Psoas muscle (tissue), 8 donors: ENCODE measurements around the gene TIRAP. TPM values are rescaled to one million over a fixed set of nuclear protein-coding genes. Genes with fewer than 3 reads are reported as not detected.

ENCODE experiments used
- ATAC-seq, 4 donors: fragments of 200-7000 bp; cut with Tn5 transposase; one replicate each; pipeline ENCODE4 v1.9.1; 2020; ENCODE audit warnings: moderate library complexity in 3 of 4, mild to moderate bottlenecking in 2 of 4
- DNase-seq, 2 donors: peaks; one replicate each; pipeline ENCODE4 v3.0.0-alpha.2; 2020
- H3K27ac ChIP-seq: fragments of 200-600 bp; one replicate; pipeline ENCODE4 v1.8.0; 2022
- H3K27me3 ChIP-seq, 3 donors: fragments of 200-600 bp in 1 of 3; one replicate each; pipeline versions ENCODE4 v1.6.1 to v1.8.0; 2013 to 2022; ENCODE audit warnings: low read length in 2 of 3, mild to moderate bottlenecking in 2 of 3, moderate library complexity in 1 of 3; ENCODE audit not compliant: insufficient read depth in 3 of 3
- H3K36me3 ChIP-seq, 2 donors: fragments of 200-600 bp in 1 of 2; one replicate each; pipeline versions ENCODE4 v1.6.1 to v1.8.0; 2013 to 2022; ENCODE audit warnings: low read depth in 1 of 2, mild to moderate bottlenecking in 1 of 2, moderate library complexity in 1 of 2; ENCODE audit not compliant: insufficient read depth in 1 of 2
- H3K4me1 ChIP-seq: fragments of 200-600 bp; one replicate; pipeline ENCODE4 v1.8.0; 2022
- H3K4me3 ChIP-seq: fragments of 200-600 bp; one replicate; pipeline ENCODE4 v1.8.0; 2022; ENCODE audit warnings: mild to moderate bottlenecking
- H3K9me3 ChIP-seq: fragments of 200-600 bp; one replicate; pipeline ENCODE4 v1.8.0; 2022
- CTCF ChIP-seq: fragments of 200-600 bp; IDR thresholded peaks from one replicate; pipeline ENCODE4 v1.8.0; 2022; ENCODE audit warnings: antibody characterized with exemption
- WGBS, 3 donors: extraction: QIAGEN DNeasy Blood & Tissue Kit; methylation state at CpG; one replicate each; pipeline versions ENCODE4 v1.1.6 to v1.1.7; 2013; 5-methylcytosine and 5-hydroxymethylcytosine counted together
- intact Hi-C, 2 donors: fragments of 100-400 bp; cut with DNase I; formaldehyde crosslinking; loops; one replicate each; pipeline versions ENCODE4 v1.11.0 to v1.14.2; 2022
- polyA plus RNA-seq, 3 donors: library from polyadenylated mRNA; stranded (reverse); fragments of 200-250 nt; gene quantifications; one replicate each; pipeline ENCODE4 v1.2.3, GENCODE V29; 2013
- total RNA-seq, 4 donors: library from RNA; stranded (reverse); fragmentation: NEBNext Ultra II Directional in 2 of 4; extraction: Animal tissue kit (Norgen Biotek cat#: 25700) in 2 of 4; gene quantifications; one replicate each; pipeline versions ENCODE4 v1.2.1 to v1.2.4, GENCODE V29; 2021 to 2023
- donor health status: healthy with polysubstance abuse.
- donor health status: DM: no; HTN: no; CAD: no; lungs with moderate emphysema.
- donor health status: Bipolar disorder and iron deficiency.
- donor health status: healthy.
- donor health status: DM: yes; HTN: yes; CAD: no.
- donor health status: DM: no; HTN: no; CAD: no.
- donor health status: DM: no; HTN: no; CAD: no.
- donor health status: DM: yes; HTN: yes; CAD: no.

The TIRAP gene
- total and polyA plus RNA-seq, 7 donors, result 3.3 to 9.6 (median 6.0) TPM

DNA sequence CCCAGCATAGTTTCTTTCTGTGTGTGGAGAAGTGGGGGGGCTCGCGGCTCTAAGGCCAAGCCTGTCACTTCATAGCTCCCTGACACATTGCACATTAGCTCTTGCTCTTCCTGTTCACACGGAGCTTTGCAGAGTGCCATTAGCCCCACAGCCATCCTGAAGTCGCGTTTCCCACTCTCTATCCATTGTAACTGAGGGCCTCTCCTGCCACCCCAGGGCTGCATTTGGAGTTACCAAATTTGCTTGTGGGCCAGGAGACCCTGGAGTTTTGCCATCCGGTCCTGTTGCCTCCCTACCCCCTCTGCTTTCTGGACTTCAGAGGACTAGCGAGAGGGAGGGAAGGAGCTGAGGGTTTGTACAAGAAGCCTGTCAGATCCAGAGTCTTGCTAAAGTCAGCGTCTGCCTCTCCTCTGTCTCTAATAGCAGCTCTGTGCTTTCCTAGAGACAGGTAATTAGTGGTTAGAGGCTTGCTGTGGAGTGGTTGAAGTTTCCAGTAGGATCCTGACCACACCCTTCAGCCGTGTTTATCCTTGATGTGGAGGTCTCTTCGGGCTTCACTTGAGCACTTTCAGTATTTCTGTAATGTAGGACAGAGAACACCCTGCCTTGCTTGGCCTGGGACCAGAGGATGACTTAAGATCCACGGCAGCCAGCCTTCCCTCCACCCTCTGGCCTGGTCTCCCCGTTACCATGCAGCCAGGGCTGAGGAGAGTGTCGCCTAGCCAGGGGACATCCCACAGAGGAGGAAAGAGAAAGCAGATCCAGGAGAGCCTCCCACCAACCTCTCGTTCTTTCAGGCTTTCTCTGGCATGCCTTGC, 35.1 kb downstream of the TIRAP start:
- ATAC-seq (peak; percentile 86 to 96 (median 92)), DNase-seq (peak; percentile 78 to 89)
- WGBS, 3 donors, result 18 to 25% (median 22%) methylated on average over 14 of the region's 14 CpGs
- intact Hi-C loops, result loop anchor here (5.0 to 10.0 kb wide), 2 partner anchors 34 to 47 kb away; no protein-coding TSS in a partner anchor
- Histone ChIP-seq H3K9me3 (no peaks in the 10 kb centered on the region), H3K4me1 (peaks cover 22% of the 10 kb centered on the region), H3K27me3 (no peaks in the 10 kb centered on the region), H3K4me3 (peak overlapping the region; percentile 14), H3K27ac (peak overlapping the region; percentile 77), H3K36me3 (peaks cover 2 to 16% of the 10 kb centered on the region in 2 donors)
- no peak for TF ChIP-seq CTCF

- peak overlapping the region; percentile 14 for H3K4me3 ChIP-seq
- peak overlapping the region; percentile 77 for H3K27ac ChIP-seq
- intact Hi-C loops, result loop anchor here (5.0 to 10.0 kb wide), 2 partner anchors 34 to 46 kb away; no protein-coding TSS in a partner anchor
- WGBS, 3 donors, result 23 to 39% (median 32%) methylated on average over 9 of the region's 9 CpGs
- H3K36me3 ChIP-seq, result peaks cover 2 to 13% of the 10 kb centered on the region in 2 donors
- DNase-seq (no peak), ATAC-seq (peak; percentile 57 to 85 (median 69))
- no peak for TF ChIP-seq CTCF
- peaks cover 22% of the 10 kb centered on the region for H3K4me1 ChIP-seq
- no peaks in the 10 kb centered on the region for H3K27me3 ChIP-seq
- no peaks in the 10 kb centered on the region for H3K9me3 ChIP-seq
Observed at GRCh38 chr11:126318574-126319373, 35.9 kb downstream of the TIRAP start.

DNA sequence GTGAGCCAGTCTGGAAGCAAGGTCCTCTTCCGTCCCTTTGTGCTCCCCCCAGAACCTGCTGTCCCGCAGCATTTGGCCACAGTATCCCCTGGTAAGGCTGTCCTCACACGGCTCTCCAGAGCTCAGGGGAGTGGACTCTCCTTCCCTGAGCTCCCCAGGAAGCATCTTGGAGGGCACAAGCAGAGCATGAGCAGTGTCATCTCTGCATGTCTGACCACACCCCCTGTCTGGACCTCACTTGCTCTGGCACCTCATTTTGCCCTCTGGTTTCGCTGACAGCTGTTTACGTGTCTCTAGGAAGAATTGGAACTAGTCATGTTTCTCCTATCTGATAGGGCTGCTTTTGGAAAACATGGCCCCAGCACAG, 36.5 kb downstream of the TIRAP start:
- Histone ChIP-seq H3K27ac (peak overlapping the region; percentile 77), H3K27me3 (no peaks in the 10 kb centered on the region), H3K9me3 (no peaks in the 10 kb centered on the region), H3K4me1 (peaks cover 22% of the 10 kb centered on the region), H3K4me3 (no peak overlapping the region), H3K36me3 (peaks cover 0 to 8% of the 10 kb centered on the region in 2 donors)
- intact Hi-C loops, result loop anchor here (5.0 to 10.0 kb wide), 2 partner anchors 33 to 45 kb away; no protein-coding TSS in a partner anchor
- WGBS, 3 donors, result 47 to 52% (median 48%) methylated on average over 5 of the region's 5 CpGs
- ATAC-seq, result no peak
- no peak for DNase-seq
- no peak for TF ChIP-seq CTCF

GRCh38 chr11:126322996-126323395, 40.1 kb downstream of the TIRAP start:
- H3K27me3 ChIP-seq, result no peaks in the 10 kb centered on the region
- 96 to 97% (median 97%) methylated on average over 3 of the region's 3 CpGs for WGBS, 3 donors

More at GRCh38 chr11:126322996-126323395, 40.1 kb downstream of the TIRAP start:
- Histone ChIP-seq H3K4me3 (no peak overlapping the region), H3K9me3 (no peaks in the 10 kb centered on the region), H3K27ac (no peak overlapping the region), H3K4me1 (peaks cover 13% of the 10 kb centered on the region), H3K36me3 (peaks cover 0 to 6% of the 10 kb centered on the region in 2 donors)
- DNase-seq (no peak), ATAC-seq (no peak)
- intact Hi-C loops, result no loop called here
- no peak for TF ChIP-seq CTCF
